OCI-LY7 (cell line): ENCODE data around the gene CHL1. TPM values are rescaled to one million over a fixed set of nuclear protein-coding genes. Genes with fewer than 3 reads are reported as not detected.

Experiments used
- BruUV-seq: library from RNA; stranded (reverse); fragments of 400-500 nt; replicated peaks from 2 replicates; lab custom pipeline; 2021; lab: Mats Ljungman, UMichigan
- CTCF ChIA-PET: fragments of 300-600 bp; sonication (Branson Sonifier 250); formaldehyde crosslinking; loops from one replicate; lab custom pipeline; 2022; ENCODE audit warnings: antibody characterized with exemption; ENCODE audit not compliant: unreplicated experiment; lab: Charles Lee
- POLR2A ChIA-PET: fragments of 300-600 bp; sonication (Branson Sonifier 250); formaldehyde crosslinking; loops from one replicate; lab custom pipeline; 2022; ENCODE audit warnings: antibody characterized with exemption; lab: Charles Lee
- DNase-seq: peaks from one replicate; pipeline ENCODE4 v3.0.0-alpha.2; 2015; ENCODE audit warnings: low spot score
- H2AFZ ChIP-seq: fragments of 200-600 bp; sonication (generic), shearing (Covaris generic); 2 replicates; pipeline ENCODE4 v1.6.1; 2014; ENCODE audit warnings: mild to moderate bottlenecking, antibody characterized with exemption, low read length, moderate library complexity
- H3K27ac ChIP-seq: fragments of 200-600 bp; sonication (generic); 2 replicates; pipeline ENCODE4 v1.5.1; 2014; ENCODE audit warnings: mixed run types, low read depth, mild to moderate bottlenecking, moderate library complexity, low read length, inconsistent platforms; ENCODE audit not compliant: poor library complexity, severe bottlenecking
- H3K36me3 ChIP-seq: fragments of 200-600 bp; sonication (generic); 2 replicates; pipeline ENCODE4 v1.6.1; 2014; ENCODE audit warnings: mild to moderate bottlenecking, antibody characterized with exemption, low read length, moderate library complexity, mixed read lengths; ENCODE audit not compliant: insufficient read depth
- H3K4me1 ChIP-seq: fragments of 200-600 bp; sonication (generic); 2 replicates; pipeline ENCODE4 v1.5.1; 2014; ENCODE audit warnings: mild to moderate bottlenecking, low read length; ENCODE audit not compliant: insufficient read depth, poor library complexity, severe bottlenecking
- H3K4me2 ChIP-seq: fragments of 200-600 bp; sonication (generic); 2 replicates; pipeline ENCODE4 v1.6.1; 2014; ENCODE audit warnings: mild to moderate bottlenecking, low read length
- H3K4me3 ChIP-seq: fragments of 200-600 bp; sonication (generic); 2 replicates; pipeline ENCODE4 v1.5.1; 2014; ENCODE audit warnings: mild to moderate bottlenecking, low read depth, low read length; ENCODE audit not compliant: poor library complexity, severe bottlenecking
- H3K79me2 ChIP-seq: fragments of 200-600 bp; sonication (generic); 2 replicates; pipeline ENCODE4 v1.6.1; 2016; ENCODE audit warnings: low read depth, mild to moderate bottlenecking, low read length, moderate library complexity, mixed read lengths; ENCODE audit not compliant: insufficient read depth
- H3K9me2 ChIP-seq: fragments of 200-600 bp; sonication (generic); 2 replicates; pipeline ENCODE4 v1.6.1; 2016; ENCODE audit warnings: mild to moderate bottlenecking, low read length, mixed read lengths; ENCODE audit not compliant: insufficient read depth
- H3K9me3 ChIP-seq: fragments of 200-600 bp; sonication (generic); 2 replicates; pipeline ENCODE4 v1.6.1; 2014; ENCODE audit warnings: mild to moderate bottlenecking, mixed run types, low read length, mixed read lengths
- H4K20me1 ChIP-seq: fragments of 200-600 bp; sonication (generic); 2 replicates; pipeline ENCODE4 v1.6.1; 2014; ENCODE audit warnings: mild to moderate bottlenecking, antibody characterized with exemption, low read length, moderate library complexity, mixed read lengths; ENCODE audit not compliant: insufficient read depth
- EZH2phosphoT487 ChIP-seq: fragments of 200-600 bp; sonication (generic); IDR thresholded peaks from 2 replicates; pipeline ENCODE4 v1.6.1; 2018; ENCODE audit warnings: low read depth, borderline replicate concordance, mild to moderate bottlenecking, mixed run types, antibody characterized with exemption, low read length, moderate library complexity, mixed read lengths
- intact Hi-C: fragments of 100-400 bp; cut with micrococcal nuclease; formaldehyde crosslinking; loops from one replicate; pipeline ENCODE4 v1.10.0; 2022; ENCODE audit not compliant: unreplicated experiment
- total RNA-seq, 2 experiments: library from RNA; depleted of rRNA in 1 of 2; stranded (reverse); fragments of >200 nt in 1 of 2; shearing (Covaris generic) in 1 of 2; gene quantifications; 2 replicates each; pipeline ENCODE4 v1.2.3, GENCODE V29; 2014 to 2022
- TF ChIP-seq, protein P1 (sequence below): fragments of 200-600 bp; sonication (generic); conservative IDR thresholded peaks from 2 replicates; pipeline ENCODE4 v1.5.1; 2014; ENCODE audit warnings: mild to moderate bottlenecking, antibody characterized with exemption, low read length, moderate library complexity, mixed read lengths

Gene CHL1
- total RNA-seq, 2 experiments from 2014 or later: 0.51 TPM; not detected in 1

DNA sequence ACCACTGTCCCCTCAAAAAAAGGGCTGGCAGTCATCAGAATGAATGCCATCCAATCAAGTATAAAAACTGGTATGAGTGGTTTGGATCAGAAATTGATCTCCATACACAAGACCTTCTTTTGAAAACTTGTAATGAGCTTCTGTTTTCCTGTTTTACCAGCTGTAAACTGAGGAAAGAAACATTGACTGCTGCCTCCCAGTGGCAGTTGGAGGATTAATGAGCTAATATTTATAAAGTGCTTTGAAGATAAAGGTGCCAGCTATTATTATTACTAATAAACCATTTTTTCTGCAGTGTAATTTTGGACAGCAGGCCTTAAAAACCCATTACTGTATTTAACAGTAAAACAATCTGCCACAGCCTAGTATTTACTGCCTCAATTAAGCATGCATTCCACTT lies 11.4 kb downstream of the CHL1 start:
- BruUV-seq: no TSS peak
- no peaks in the 10 kb centered on the region for H3K36me3 ChIP-seq
- no peaks in the 10 kb centered on the region for H3K9me3 ChIP-seq
- DNase-seq: no peak
- TF ChIP-seq, protein P1, sequence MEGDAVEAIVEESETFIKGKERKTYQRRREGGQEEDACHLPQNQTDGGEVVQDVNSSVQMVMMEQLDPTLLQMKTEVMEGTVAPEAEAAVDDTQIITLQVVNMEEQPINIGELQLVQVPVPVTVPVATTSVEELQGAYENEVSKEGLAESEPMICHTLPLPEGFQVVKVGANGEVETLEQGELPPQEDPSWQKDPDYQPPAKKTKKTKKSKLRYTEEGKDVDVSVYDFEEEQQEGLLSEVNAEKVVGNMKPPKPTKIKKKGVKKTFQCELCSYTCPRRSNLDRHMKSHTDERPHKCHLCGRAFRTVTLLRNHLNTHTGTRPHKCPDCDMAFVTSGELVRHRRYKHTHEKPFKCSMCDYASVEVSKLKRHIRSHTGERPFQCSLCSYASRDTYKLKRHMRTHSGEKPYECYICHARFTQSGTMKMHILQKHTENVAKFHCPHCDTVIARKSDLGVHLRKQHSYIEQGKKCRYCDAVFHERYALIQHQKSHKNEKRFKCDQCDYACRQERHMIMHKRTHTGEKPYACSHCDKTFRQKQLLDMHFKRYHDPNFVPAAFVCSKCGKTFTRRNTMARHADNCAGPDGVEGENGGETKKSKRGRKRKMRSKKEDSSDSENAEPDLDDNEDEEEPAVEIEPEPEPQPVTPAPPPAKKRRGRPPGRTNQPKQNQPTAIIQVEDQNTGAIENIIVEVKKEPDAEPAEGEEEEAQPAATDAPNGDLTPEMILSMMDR: peak; percentile 52
- no peak for TF ChIP-seq EZH2phosphoT487
- intact Hi-C loops: no loop called here
- no peaks in the 10 kb centered on the region for H4K20me1 ChIP-seq
- no peaks in the 10 kb centered on the region for H3K79me2 ChIP-seq
- CTCF ChIA-PET: interaction anchor here (0.8 to 1.3 kb wide), 3 partner anchors 9 to 18 kb away, joined by 3 to 4 read pairs (median 4); no protein-coding TSS in a partner anchor
- H3K4me3 ChIP-seq: no peak overlapping the region
- no peak overlapping the region for H3K27ac ChIP-seq
- POLR2A ChIA-PET: interaction anchor here (0.6 to 2.6 kb wide), 3 partner anchors 10 to 439 kb away, joined by 3 to 15 read pairs (median 4); no protein-coding TSS in a partner anchor
- no peaks in the 10 kb centered on the region for H3K4me1 ChIP-seq
- no peak overlapping the region for H3K4me2 ChIP-seq
- H2AFZ ChIP-seq: no peak overlapping the region
- H3K9me2 ChIP-seq: no peaks in the 10 kb centered on the region

DNA sequence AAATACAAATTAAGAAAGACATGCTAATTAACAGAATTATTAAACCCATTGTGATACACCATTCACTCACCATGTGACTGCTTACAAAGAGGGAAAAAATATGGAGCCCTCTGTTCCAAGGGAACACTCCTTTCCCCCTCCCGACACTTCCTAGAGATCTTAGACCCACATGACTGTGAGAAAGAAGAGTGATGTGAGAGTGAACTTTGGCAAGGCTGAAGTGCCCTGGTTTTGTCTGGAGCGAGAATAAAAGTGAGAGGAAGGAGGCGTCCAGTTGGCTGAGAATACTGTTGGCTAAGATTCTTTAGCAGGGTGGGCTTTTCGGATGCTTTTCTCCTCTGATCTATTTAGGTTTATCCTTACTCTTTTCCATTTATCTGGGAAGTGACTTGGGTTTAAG lies 14.1 kb downstream of the CHL1 start:
- no peaks in the 10 kb centered on the region for H3K4me1 ChIP-seq
- TF ChIP-seq, protein P1: no peak
- TF ChIP-seq EZH2phosphoT487: no peak
- BruUV-seq: no TSS peak

DNA sequence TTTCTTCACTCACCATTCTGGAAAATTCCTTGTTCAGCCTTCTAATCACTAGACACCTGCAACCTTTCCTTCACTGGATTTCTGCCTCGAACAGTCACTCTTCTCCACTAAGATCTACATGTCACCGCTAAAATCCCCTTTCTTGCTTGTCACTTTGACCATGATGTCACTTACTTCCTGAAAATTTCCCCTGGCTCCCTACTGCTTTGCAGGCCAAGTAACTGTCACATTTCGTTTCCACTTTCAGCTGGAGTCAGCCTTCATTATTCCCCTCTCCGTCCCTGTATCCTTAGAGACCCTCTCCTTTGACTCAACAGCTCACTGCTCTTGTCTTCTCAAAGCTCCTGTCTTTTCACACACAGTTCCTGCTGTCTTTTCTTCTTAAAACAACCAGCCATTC lies 15.9 kb downstream of the CHL1 start:
- Histone ChIP-seq H3K27ac (no peak overlapping the region), H4K20me1 (no peaks in the 10 kb centered on the region), H3K4me3 (no peak overlapping the region), H3K36me3 (no peaks in the 10 kb centered on the region), H3K79me2 (no peaks in the 10 kb centered on the region), H3K9me2 (no peaks in the 10 kb centered on the region), H3K4me2 (no peak overlapping the region), H3K4me1 (no peaks in the 10 kb centered on the region), H3K9me3 (no peaks in the 10 kb centered on the region), H2AFZ (no peak overlapping the region)
- DNase-seq: no peak
- CTCF ChIA-PET: no interaction called here
- no TSS peak for BruUV-seq
- TF ChIP-seq EZH2phosphoT487: no peak
- POLR2A ChIA-PET: no interaction called here
- intact Hi-C loops: no loop called here

More for the DNA sequence above, 14.1 kb downstream of the CHL1 start:
- H3K36me3 ChIP-seq: no peaks in the 10 kb centered on the region
- CTCF ChIA-PET: no interaction called here
- H3K9me2 ChIP-seq: no peaks in the 10 kb centered on the region
- no peak overlapping the region for H3K4me3 ChIP-seq
- no peaks in the 10 kb centered on the region for H4K20me1 ChIP-seq
- no peak for DNase-seq
- no peak overlapping the region for H2AFZ ChIP-seq
- intact Hi-C loops: no loop called here
- H3K9me3 ChIP-seq: no peaks in the 10 kb centered on the region
- POLR2A ChIA-PET: interaction anchor here (0.6 to 0.7 kb wide), 2 partner anchors 106 to 159 kb away, joined by 3 read pairs; no protein-coding TSS in a partner anchor
- no peak overlapping the region for H3K27ac ChIP-seq
- no peaks in the 10 kb centered on the region for H3K79me2 ChIP-seq
- no peak overlapping the region for H3K4me2 ChIP-seq
